Panc1 (cell line): ENCODE data around the gene CA5A. TPM values are rescaled to one million over a fixed set of nuclear protein-coding genes. Genes with fewer than 3 reads are reported as not detected.

Source experiments
- ATAC-seq: fragments of 200-7000 bp; cut with Tn5 transposase; 2 replicates; pipeline ENCODE4 v1.9.1; 2020; ENCODE audit warnings: mild to moderate bottlenecking, moderate library complexity
- BruUV-seq: library from RNA; stranded (reverse); fragments of 400-500 nt; replicated peaks from 2 replicates; lab custom pipeline; 2021; lab: Mats Ljungman, UMichigan
- CTCF ChIA-PET: fragments of 300-600 bp; sonication (Branson Sonifier 250); formaldehyde crosslinking; loops from one replicate; lab custom pipeline; 2022; ENCODE audit warnings: antibody characterized with exemption; lab: Charles Lee
- POLR2A ChIA-PET: fragments of 300-600 bp; sonication (Branson Sonifier 250); formaldehyde crosslinking; loops from one replicate; lab custom pipeline; 2022; ENCODE audit warnings: antibody characterized with exemption; lab: Charles Lee
- DNase-seq: peaks from one replicate; pipeline ENCODE4 v3.0.0-alpha.2; 2010; ENCODE audit warnings: low read depth, low spot score
- H3K27ac ChIP-seq: 2 replicates; pipeline ENCODE4 v1.5.1; 2011; ENCODE audit warnings: mild to moderate bottlenecking, low read length, inconsistent platforms
- H3K27me3 ChIP-seq: fragments of 200-500 bp; sonication (Bioruptor generic); 2 replicates; pipeline ENCODE4 v1.6.0; 2014; ENCODE audit warnings: low read length, inconsistent platforms; ENCODE audit not compliant: control insufficient read depth, insufficient read depth
- H3K36me3 ChIP-seq: fragments of 200-500 bp; sonication (Bioruptor generic); 2 replicates; pipeline ENCODE4 v1.5.1; 2014; ENCODE audit warnings: inconsistent platforms, mild to moderate bottlenecking, low read length, moderate library complexity; ENCODE audit not compliant: control insufficient read depth, insufficient read depth
- H3K4me1 ChIP-seq: 2 replicates; pipeline ENCODE4 v1.5.1; 2011; ENCODE audit warnings: inconsistent platforms, mild to moderate bottlenecking, low read length, moderate library complexity; ENCODE audit not compliant: control insufficient read depth, insufficient read depth
- H3K4me3 ChIP-seq, 2 experiments: 2 replicates each; pipeline ENCODE4 v1.5.1; 2011 to 2012; ENCODE audit warnings: low read depth in 2 of 2, low read length in 2 of 2, mild to moderate bottlenecking in 2 of 2, inconsistent platforms in 1 of 2, moderate library complexity in 1 of 2
- H3K9me3 ChIP-seq: fragments of 200-500 bp; sonication (Bioruptor generic); 2 replicates; pipeline ENCODE4 v1.5.1; 2014; ENCODE audit warnings: low read depth, mild to moderate bottlenecking, inconsistent platforms, low read length, moderate library complexity; ENCODE audit not compliant: control insufficient read depth, insufficient read depth
- POLR2AphosphoS5 ChIP-seq: IDR thresholded peaks from 2 replicates; pipeline ENCODE4 v1.6.1; 2012; ENCODE audit warnings: mild to moderate bottlenecking, low read depth, low read length, moderate library complexity
- REST ChIP-seq, 2 experiments: IDR thresholded peaks; 2 replicates each; pipeline ENCODE4 v1.6.1; 2011 to 2012; ENCODE audit warnings: low read depth in 2 of 2, control low read depth in 1 of 2, low read length in 1 of 2, mild to moderate bottlenecking in 1 of 2, moderate library complexity in 1 of 2; ENCODE audit not compliant: insufficient read depth in 1 of 2
- SIN3A ChIP-seq: IDR thresholded peaks from 2 replicates; pipeline ENCODE4 v1.6.1; 2012; ENCODE audit warnings: low read depth, mild to moderate bottlenecking, low read length, moderate library complexity, borderline replicate concordance; ENCODE audit not compliant: insufficient read depth
- TCF7L2 ChIP-seq: IDR thresholded peaks from 2 replicates; pipeline ENCODE4 v1.6.1; 2011; ENCODE audit warnings: mild to moderate bottlenecking, low read depth, low read length, inconsistent platforms
- in situ Hi-C: cut with HindIII; loops from 2 replicates; pipeline ENCODE4 v1.10.0; 2016; ENCODE audit warnings: low sequenced_read_pairs, low pct_unique_long_range_greater_than_20kb
- intact Hi-C: fragments of 100-400 bp; cut with micrococcal nuclease; formaldehyde crosslinking; loops from one replicate; pipeline ENCODE4 v1.10.0; 2022; ENCODE audit not compliant: unreplicated experiment
- total RNA-seq: library from RNA; stranded (reverse); gene quantifications from one replicate; pipeline ENCODE4 v1.2.1, GENCODE V29; 2021; ENCODE audit not compliant: unreplicated experiment
- TF ChIP-seq, protein P1 (sequence below): fragments of 450-650 bp; IDR thresholded peaks from 2 replicates; pipeline ENCODE4 v1.5.1; 2017; ENCODE audit warnings: mild to moderate bottlenecking

Gene CA5A
- total RNA-seq, 1 experiment from 2014 or later, result not detected

DNA sequence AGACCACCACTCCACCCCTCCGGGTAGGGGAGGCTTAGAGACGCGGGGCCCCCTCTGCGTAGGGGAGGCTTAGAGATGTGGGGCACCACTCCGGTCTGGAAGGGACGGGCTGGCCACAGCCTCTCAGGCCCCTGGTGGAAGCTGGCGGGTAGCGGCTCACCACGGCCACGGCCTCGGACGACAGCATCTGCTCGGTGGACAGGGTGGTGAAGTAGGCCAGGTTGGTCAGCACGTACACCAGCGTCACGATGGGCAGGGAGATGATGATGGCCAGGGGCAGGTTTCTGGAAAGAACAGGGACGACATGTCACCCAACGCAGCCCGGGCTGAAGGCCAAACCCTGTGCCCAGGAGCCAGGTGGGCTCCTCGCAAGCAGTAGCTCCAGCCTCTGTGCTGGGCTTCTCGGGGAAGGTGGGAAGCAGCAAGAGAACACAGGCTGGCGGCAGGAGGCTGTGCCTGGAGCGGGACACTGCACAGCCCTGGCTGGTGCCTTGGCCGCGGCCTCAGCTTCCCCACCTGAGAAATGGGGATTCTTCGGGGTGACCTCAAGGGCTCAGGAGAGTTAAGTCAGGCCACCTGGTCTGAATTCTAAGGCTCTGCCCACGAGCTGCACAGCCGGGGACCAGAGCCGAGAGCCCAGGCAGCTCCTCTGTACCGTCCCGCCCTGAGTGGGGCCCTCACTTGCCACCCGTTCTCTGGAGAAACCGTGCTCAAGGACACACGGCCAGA lies 96.6 kb downstream of the CA5A start:
- in situ Hi-C loops (no loop called here), intact Hi-C loops (loop anchor here (5.0 kb wide), 1 partner anchor 62 kb away; no protein-coding TSS in a partner anchor)
- TF ChIP-seq SIN3A (no peak), POLR2AphosphoS5 (no peak), REST (IDR thresholded peaks at IDR 0.05; ENCODE audit: insufficient read depth in 1 of 2, low read depth in 2 of 2, low read length in 1 of 2) (no peak)
- Histone ChIP-seq H3K27ac (no peak overlapping the region), H3K36me3 (no peaks in the 10 kb centered on the region; the same call in 1 of the 2 replicates), H3K27me3 (no peaks in the 10 kb centered on the region), H3K4me1 (peaks cover 13% of the 10 kb centered on the region), H3K9me3 (no peaks in the 10 kb centered on the region), H3K4me3 (no peak overlapping the region)
- BruUV-seq, result no TSS peak
- ChIA-PET POLR2A (interaction anchor here (1.0 kb wide), 1 partner anchor 25 kb away, joined by 3 read pairs; no protein-coding TSS in a partner anchor), CTCF (no interaction called here)
- no peak for ATAC-seq
- no peak for DNase-seq

DNA sequence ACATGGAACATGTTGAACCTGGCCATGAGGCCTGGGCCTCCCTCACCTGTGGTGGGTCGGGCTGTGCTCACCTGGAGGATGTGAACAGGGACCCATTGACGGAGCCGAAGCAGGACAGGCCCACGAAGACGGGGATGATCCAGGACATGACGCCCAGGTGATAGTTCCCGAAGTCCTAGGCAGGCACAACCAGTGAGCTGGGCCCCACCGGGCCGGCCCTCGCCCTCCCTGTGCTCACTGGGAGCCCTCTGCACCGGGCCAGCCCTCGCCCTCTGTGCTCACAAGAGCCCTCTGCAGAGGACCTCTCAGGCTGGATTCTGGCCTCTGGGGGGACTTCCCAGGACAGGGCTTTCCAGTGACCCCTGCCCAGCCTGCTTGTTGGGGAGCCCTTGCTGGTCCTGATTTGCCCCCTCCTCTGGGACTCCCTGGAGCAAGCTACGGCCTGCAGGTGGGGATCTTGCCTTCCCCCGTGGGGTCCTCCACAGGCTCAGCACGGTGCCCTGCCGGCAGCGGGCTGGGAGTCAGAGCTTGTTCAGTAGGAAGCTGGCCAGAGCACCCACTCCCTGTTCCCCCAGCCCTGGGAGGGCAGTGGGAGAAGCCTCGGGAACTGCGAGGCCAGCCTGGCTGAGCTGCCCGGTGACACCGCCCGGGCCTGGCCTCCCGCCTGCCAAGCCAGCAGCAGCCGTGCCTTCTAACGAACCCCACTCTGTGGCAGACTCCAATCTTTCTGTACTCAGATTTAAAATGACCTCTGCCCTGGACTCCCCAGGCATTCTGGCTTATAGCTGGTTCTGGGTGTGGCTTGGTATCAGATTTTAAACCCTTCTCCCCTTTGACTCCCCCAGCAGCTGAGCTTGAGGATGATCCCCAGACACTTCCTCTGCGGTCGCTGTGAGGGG lies 97.4 kb downstream of the CA5A start:
- Histone ChIP-seq H3K4me3 (no peak overlapping the region), H3K27me3 (no peaks in the 10 kb centered on the region), H3K4me1 (peaks cover 10% of the 10 kb centered on the region), H3K36me3 (no peaks in the 10 kb centered on the region; the same call in 1 of the 2 replicates), H3K27ac (no peak overlapping the region), H3K9me3 (no peaks in the 10 kb centered on the region)
- BruUV-seq, result no TSS peak
- POLR2A ChIA-PET, result no interaction called here
- TF ChIP-seq, protein P1, sequence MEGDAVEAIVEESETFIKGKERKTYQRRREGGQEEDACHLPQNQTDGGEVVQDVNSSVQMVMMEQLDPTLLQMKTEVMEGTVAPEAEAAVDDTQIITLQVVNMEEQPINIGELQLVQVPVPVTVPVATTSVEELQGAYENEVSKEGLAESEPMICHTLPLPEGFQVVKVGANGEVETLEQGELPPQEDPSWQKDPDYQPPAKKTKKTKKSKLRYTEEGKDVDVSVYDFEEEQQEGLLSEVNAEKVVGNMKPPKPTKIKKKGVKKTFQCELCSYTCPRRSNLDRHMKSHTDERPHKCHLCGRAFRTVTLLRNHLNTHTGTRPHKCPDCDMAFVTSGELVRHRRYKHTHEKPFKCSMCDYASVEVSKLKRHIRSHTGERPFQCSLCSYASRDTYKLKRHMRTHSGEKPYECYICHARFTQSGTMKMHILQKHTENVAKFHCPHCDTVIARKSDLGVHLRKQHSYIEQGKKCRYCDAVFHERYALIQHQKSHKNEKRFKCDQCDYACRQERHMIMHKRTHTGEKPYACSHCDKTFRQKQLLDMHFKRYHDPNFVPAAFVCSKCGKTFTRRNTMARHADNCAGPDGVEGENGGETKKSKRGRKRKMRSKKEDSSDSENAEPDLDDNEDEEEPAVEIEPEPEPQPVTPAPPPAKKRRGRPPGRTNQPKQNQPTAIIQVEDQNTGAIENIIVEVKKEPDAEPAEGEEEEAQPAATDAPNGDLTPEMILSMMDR, result no peak
- no peak for TF ChIP-seq POLR2AphosphoS5
- TF ChIP-seq REST (IDR thresholded peaks at IDR 0.05; ENCODE audit: insufficient read depth in 1 of 2, low read depth in 2 of 2, low read length in 1 of 2), result no peak
- no peak for TF ChIP-seq TCF7L2
- no peak for TF ChIP-seq SIN3A
- CTCF ChIA-PET, result no interaction called here
- ATAC-seq, result no peak
- intact Hi-C loops (loop anchor here (5.0 kb wide), 1 partner anchor 62 kb away; no protein-coding TSS in a partner anchor), in situ Hi-C loops (no loop called here)
- no peak for DNase-seq
